NB4 (cell line): ENCODE measurements around the gene FAM120B.

Experiments used
- CTCF ChIP-seq: IDR thresholded peaks from one replicate; pipeline ENCODE4 v1.5.1; 2012; ENCODE audit warnings: low read depth, low read length
- MAX ChIP-seq: IDR thresholded peaks from 2 replicates; pipeline ENCODE4 v1.6.1; 2011; ENCODE audit warnings: low read depth, low read length
- POLR2A ChIP-seq: IDR thresholded peaks from 2 replicates; pipeline ENCODE4 v1.6.1; 2011; ENCODE audit warnings: mild to moderate bottlenecking; ENCODE audit not compliant: insufficient read length; ENCODE audit errors: extremely low read depth

- no peak for TF ChIP-seq POLR2A
- TF ChIP-seq CTCF: no peak
- peak; percentile 52; the same call in 1 of the 2 replicates for TF ChIP-seq MAX
These were observed 10.8 kb upstream of the FAM120B start for GRCh38 chr6:170295510-170296422.
